Upper lobe of right lung (tissue), 1 donor: ENCODE measurements around the gene SLC25A38. TPM values are rescaled to one million over a fixed set of nuclear protein-coding genes. Genes with fewer than 3 reads are reported as not detected.
A peak's percentile ranks its signal among the peaks of the same experiment; 100 is the strongest.

ENCODE experiments used
- ATAC-seq: fragments of 200-7000 bp; cut with Tn5 transposase; one replicate; pipeline ENCODE4 v1.9.1; 2020; ENCODE audit warnings: mild to moderate bottlenecking, moderate library complexity
- DNase-seq: peaks from one replicate; pipeline ENCODE4 v3.0.0-alpha.2; 2020
- H3K27ac ChIP-seq: fragments of 200-600 bp; one replicate; pipeline ENCODE4 v1.8.0; 2022
- H3K27me3 ChIP-seq: fragments of 200-600 bp; one replicate; pipeline ENCODE4 v1.8.0; 2022; ENCODE audit warnings: mild to moderate bottlenecking
- H3K36me3 ChIP-seq: fragments of 200-600 bp; one replicate; pipeline ENCODE4 v1.8.0; 2022
- H3K4me1 ChIP-seq: fragments of 200-600 bp; one replicate; pipeline ENCODE4 v1.8.0; 2022
- H3K4me3 ChIP-seq: fragments of 200-600 bp; one replicate; pipeline ENCODE4 v1.8.0; 2022; ENCODE audit warnings: mild to moderate bottlenecking
- H3K9me3 ChIP-seq: fragments of 200-600 bp; one replicate; pipeline ENCODE4 v1.8.0; 2022
- CTCF ChIP-seq: fragments of 200-600 bp; IDR thresholded peaks from one replicate; pipeline ENCODE4 v1.8.0; 2022; ENCODE audit warnings: antibody characterized with exemption
- intact Hi-C: fragments of 100-400 bp; cut with DNase I; formaldehyde crosslinking; loops from one replicate; pipeline ENCODE4 v1.11.0; 2022
- total RNA-seq: library from RNA; stranded (reverse); fragmentation: NEBNext Ultra II Directional; extraction: Animal tissue kit (Norgen Biotek cat#: 25700); gene quantifications from one replicate; pipeline ENCODE4 v1.2.1, GENCODE V29; 2021
- donor health status: DM: no; HTN: yes; CAD: no; lungs with severe emphysema.

The SLC25A38 gene
- total RNA-seq, 1 donor from 2014 or later, result 27.9 TPM

- Histone ChIP-seq H3K27ac (peak overlapping the region; percentile 95), H3K4me1 (peaks cover 34% of the 10 kb centered on the region), H3K9me3 (no peaks in the 10 kb centered on the region), H3K4me3 (peak overlapping the region; percentile 94), H3K27me3 (no peaks in the 10 kb centered on the region), H3K36me3 (peaks cover 30% of the 10 kb centered on the region)
- DNase-seq, result no peak
- ATAC-seq, result no peak
- no peak for TF ChIP-seq CTCF
- intact Hi-C loops, result no loop called here
Observed at GRCh38 chr3:39405687-39406367, 22.7 kb downstream of the SLC25A38 start.

GRCh38 chr3:39406368-39407258 is 23.4 kb downstream of the SLC25A38 start, which contains the start of gene RPSA:
TSS of gene RPSA (plus strand) at chr3:39406720. CDS start at chr3:39407654, 934 bp downstream.
- Histone ChIP-seq H3K4me1 (peaks cover 34% of the 10 kb centered on the region), H3K9me3 (no peaks in the 10 kb centered on the region), H3K4me3 (peak within 1 kb of the TSS; percentile 94), H3K27ac (peak within 1 kb of the TSS; percentile 95), H3K27me3 (no peaks in the 10 kb centered on the region), H3K36me3 (peaks cover 38% of the 10 kb centered on the region)
- DNase-seq (peak; percentile 97), ATAC-seq (peak; percentile 98)
- intact Hi-C loops, result no loop called here
- TF ChIP-seq CTCF, result peak; percentile 20

- no peaks in the 10 kb centered on the region for H3K9me3 ChIP-seq
- peak overlapping the region; percentile 95 for H3K27ac ChIP-seq
- H3K36me3 ChIP-seq, result peaks cover 44% of the 10 kb centered on the region
- no peak for ATAC-seq
- no peaks in the 10 kb centered on the region for H3K27me3 ChIP-seq
- intact Hi-C loops, result no loop called here
- H3K4me3 ChIP-seq, result peak overlapping the region; percentile 94
- peaks cover 34% of the 10 kb centered on the region for H3K4me1 ChIP-seq
- TF ChIP-seq CTCF, result no peak
- DNase-seq, result no peak
Observed at GRCh38 chr3:39407259-39407629, 24.1 kb downstream of the SLC25A38 start.

- Histone ChIP-seq H3K9me3 (no peaks in the 10 kb centered on the region), H3K27ac (peak overlapping the region; percentile 24), H3K27me3 (no peaks in the 10 kb centered on the region), H3K4me1 (peaks cover 34% of the 10 kb centered on the region), H3K4me3 (peak overlapping the region; percentile 94), H3K36me3 (peaks cover 51% of the 10 kb centered on the region)
- intact Hi-C loops, result no loop called here
- ATAC-seq (no peak), DNase-seq (no peak)
- TF ChIP-seq CTCF, result no peak
Observed at GRCh38 chr3:39407773-39408492, 24.8 kb downstream of the SLC25A38 start.

- intact Hi-C loops, result no loop called here
- Histone ChIP-seq H3K27ac (no peak overlapping the region), H3K4me1 (peaks cover 34% of the 10 kb centered on the region), H3K4me3 (peak overlapping the region; percentile 94), H3K9me3 (no peaks in the 10 kb centered on the region), H3K27me3 (no peaks in the 10 kb centered on the region), H3K36me3 (peaks cover 59% of the 10 kb centered on the region)
- DNase-seq (no peak), ATAC-seq (no peak)
- no peak for TF ChIP-seq CTCF
Observed at GRCh38 chr3:39408493-39409372, 25.6 kb downstream of the SLC25A38 start.
